A549 (cell line): ENCODE results near the gene JAKMIP2. TPM values are rescaled to one million over a fixed set of nuclear protein-coding genes. Genes with fewer than 3 reads are reported as not detected.
A peak's percentile ranks its signal among the peaks of the same experiment; 100 is the strongest.

Experiments used
- ATAC-seq, 2 experiments: fragments of 200-7000 bp in 1 of 2; fragments of >200 bp in 1 of 2; cut with Nextera tagmentation in 1 of 2; cut with Tn5 transposase in 1 of 2; 3 replicates each; pipeline versions ENCODE4 v1.8.0 to v1.9.1; 2018 to 2020; ENCODE audit warnings: mild to moderate bottlenecking in 1 of 2, moderate library complexity in 1 of 2
- CTCF ChIA-PET: fragments of 300-600 bp; sonication (Branson Sonifier 250); formaldehyde crosslinking; extraction: SDS; loops from one replicate; lab custom pipeline; 2021; ENCODE audit warnings: antibody characterized with exemption, inconsistent platforms; lab: Yijun Ruan, JAX
- POLR2A ChIA-PET: fragments of 350-600 bp; formaldehyde crosslinking; extraction: SDS; loops from one replicate; lab custom pipeline; 2021; ENCODE audit warnings: antibody characterized with exemption, inconsistent platforms; lab: Yijun Ruan, JAX
- DNase-seq, 2 experiments: peaks; one replicate each; pipeline versions ENCODE4 v3.0.0 to v3.0.0-alpha.2; 2011 to 2016; ENCODE audit warnings: low read depth in 1 of 2, low spot score in 1 of 2
- FAIRE-seq: peaks from 2 replicates; lab custom pipeline; 2011; peaks lifted over from hg19 to GRCh38; lab: Jason Lieb, UNC
- H3K27ac ChIP-seq, 2 experiments: fragments of >200 bp; sonication (Bioruptor Twin); formaldehyde crosslinking; 3 replicates each; pipeline ENCODE4 v1.5.1; 2016 to 2017
- H3K4me1 ChIP-seq: fragments of >200 bp; sonication (Bioruptor Twin); formaldehyde crosslinking; 3 replicates; pipeline ENCODE4 v1.6.1; 2016
- H3K4me2 ChIP-seq: fragments of >200 bp; sonication (Bioruptor Twin); formaldehyde crosslinking; 3 replicates; pipeline ENCODE4 v1.6.1; 2016
- H3K4me3 ChIP-seq: fragments of >200 bp; sonication (Bioruptor Twin); formaldehyde crosslinking; 3 replicates; pipeline ENCODE4 v1.5.1; 2016
- H3K9me3 ChIP-seq: fragments of >200 bp; sonication (Bioruptor Twin); formaldehyde crosslinking; 3 replicates; pipeline ENCODE4 v1.6.1; 2016
- ATOH8 ChIP-seq: fragments of 250-450 bp; sonication (Bioruptor Pico); IDR thresholded peaks from 2 replicates; pipeline ENCODE4 v1.5.0; 2020; ENCODE audit warnings: low read depth, mild to moderate bottlenecking, moderate library complexity
- BHLHE40 ChIP-seq: IDR thresholded peaks from 2 replicates; pipeline ENCODE4 v1.6.1; 2012; ENCODE audit warnings: low read depth, low read length, inconsistent platforms
- CHD2 ChIP-seq: fragments of 150-350 bp; IDR thresholded peaks from 2 replicates; pipeline ENCODE4 v1.6.1; 2014; ENCODE audit warnings: low read length; ENCODE audit not compliant: partially characterized antibody
- CHD4 ChIP-seq: fragments of 200-600 bp; sonication (generic); IDR thresholded peaks from 2 replicates; pipeline ENCODE4 v1.6.1; 2016; ENCODE audit warnings: antibody characterized with exemption, mild to moderate bottlenecking, borderline replicate concordance
- CTCF ChIP-seq: fragments of >200 bp; sonication (Bioruptor Twin); formaldehyde crosslinking; IDR thresholded peaks from 3 replicates; pipeline ENCODE4 v1.5.1; 2016
- E2F6 ChIP-seq: IDR thresholded peaks from 2 replicates; pipeline ENCODE4 v1.6.1; 2012; ENCODE audit warnings: low read depth, borderline replicate concordance
- EHF ChIP-seq: fragments of 250-450 bp; sonication (Bioruptor Pico); IDR thresholded peaks from 2 replicates; pipeline ENCODE4 v1.5.0; 2020; ENCODE audit warnings: mild to moderate bottlenecking
- EHMT2 ChIP-seq: fragments of 200-600 bp; sonication (generic); IDR thresholded peaks from 2 replicates; pipeline ENCODE4 v1.6.1; 2016; ENCODE audit warnings: antibody characterized with exemption, low read depth, mild to moderate bottlenecking, moderate library complexity
- FOXS1 ChIP-seq: fragments of 250-450 bp; sonication (Bioruptor Pico); IDR thresholded peaks from 2 replicates; pipeline ENCODE4 v1.5.0; 2020; ENCODE audit warnings: mild to moderate bottlenecking, moderate library complexity
- GATA3 ChIP-seq: IDR thresholded peaks from 2 replicates; pipeline ENCODE4 v1.6.1; 2012; ENCODE audit warnings: borderline replicate concordance
- HOXB5 ChIP-seq: fragments of 250-450 bp; sonication (Bioruptor Pico); IDR thresholded peaks from 2 replicates; pipeline ENCODE4 v1.5.0; 2020; ENCODE audit warnings: mild to moderate bottlenecking, moderate library complexity
- KDM5A ChIP-seq: fragments of 200-600 bp; sonication (generic); IDR thresholded peaks from 2 replicates; pipeline ENCODE4 v1.6.1; 2016; ENCODE audit warnings: antibody characterized with exemption, mild to moderate bottlenecking
- MAFK ChIP-seq: fragments of 450-650 bp; IDR thresholded peaks from 2 replicates; pipeline ENCODE4 v1.6.1; 2014; ENCODE audit not compliant: partially characterized antibody
- MAZ ChIP-seq: fragments of 150-350 bp; IDR thresholded peaks from 2 replicates; pipeline ENCODE4 v1.6.1; 2014; ENCODE audit warnings: antibody characterized with exemption, low read depth, low read length, borderline replicate concordance
- MYC ChIP-seq: IDR thresholded peaks from 2 replicates; pipeline ENCODE4 v1.6.1; 2012; ENCODE audit warnings: mild to moderate bottlenecking, inconsistent platforms, low read length, improper control_type of control experiment, borderline replicate concordance
- NR3C1 ChIP-seq: fragments of >200 bp; sonication (Bioruptor Twin); formaldehyde crosslinking; IDR thresholded peaks from 3 replicates; pipeline ENCODE4 v1.6.1; 2017
- PHF8 ChIP-seq: fragments of 200-600 bp; sonication (generic); IDR thresholded peaks from 2 replicates; pipeline ENCODE4 v1.6.1; 2016; ENCODE audit warnings: low read depth, mild to moderate bottlenecking, antibody characterized with exemption, moderate library complexity, borderline replicate concordance
- POLR2A ChIP-seq: IDR thresholded peaks from 2 replicates; pipeline ENCODE4 v1.6.1; 2012; ENCODE audit warnings: mild to moderate bottlenecking, low read length
- RFX5 ChIP-seq: fragments of 450-650 bp; IDR thresholded peaks from 2 replicates; pipeline ENCODE4 v1.7.1; 2014; ENCODE audit warnings: antibody characterized with exemption, mild to moderate bottlenecking, moderate library complexity
- SMC3 ChIP-seq: fragments of >200 bp; sonication (Bioruptor Twin); formaldehyde crosslinking; IDR thresholded peaks from 3 replicates; pipeline ENCODE4 v1.6.1; 2018; ENCODE audit warnings: inconsistent platforms
- SREBF2 ChIP-seq: fragments of 450-650 bp; IDR thresholded peaks from 2 replicates; pipeline ENCODE4 v1.6.1; 2014; ENCODE audit warnings: mild to moderate bottlenecking, moderate library complexity
- ZFP36 ChIP-seq: fragments of 450-650 bp; IDR thresholded peaks from 2 replicates; pipeline ENCODE4 v1.6.1; 2014; ENCODE audit warnings: borderline replicate concordance; ENCODE audit not compliant: partially characterized antibody
- WGBS: methylation state at CpG from one replicate; pipeline ENCODE4 v1.1.6; 2017; ENCODE audit errors: missing lambda C conversion rate; 5-methylcytosine and 5-hydroxymethylcytosine counted together
- polyA plus RNA-seq, 4 experiments: library from polyadenylated mRNA; depleted of rRNA in 3 of 4; stranded (reverse); fragments of >200 nt; fragmentation: RNase III in 1 of 4; extraction: RNeasy Plus Mini Kit Qiagen cat#74134 plus additional on column Dnase treatment in 1 of 4; gene quantifications; 2 replicates in 3 of 4; 3 replicates in 1 of 4; pipeline ENCODE4 v1.2.3, GENCODE V29; 2011 to 2017

Gene JAKMIP2
- polyA plus RNA-seq, 2 of the 4 experiments (the other 2 are of a cell fraction) = 0.01 TPM; not detected in 1

- TF ChIP-seq SREBF2 (no peak), EHF (no peak), EHMT2 (no peak), POLR2A (no peak), CHD2 (no peak), ATOH8 (CRISPR knock-in tag) (no peak), MAZ (no peak), RFX5 (no peak), MYC (no peak), E2F6 (no peak)
- TF ChIP-seq, all 56 proteins: peak for 0
- no peak for ATAC-seq
- WGBS = 17% methylated on average over 1 of the region's 1 CpG
- Histone ChIP-seq H3K4me2 (no peak overlapping the region), H3K4me1 (no peaks in the 10 kb centered on the region), H3K9me3 (no peaks in the 10 kb centered on the region), H3K4me3 (no peak overlapping the region), H3K27ac (no peak overlapping the region)
- FAIRE-seq = no peak
- POLR2A ChIA-PET = no interaction called here
- CTCF ChIA-PET = no interaction called here
- DNase-seq = no peak
Observed at GRCh38 chr5:147711019-147711418, 71.5 kb downstream of the JAKMIP2 start.

- ChIA-PET CTCF (no interaction called here), POLR2A (no interaction called here)
- Histone ChIP-seq H3K4me1 (no peaks in the 10 kb centered on the region), H3K4me3 (no peak overlapping the region), H3K27ac (no peak overlapping the region), H3K9me3 (no peaks in the 10 kb centered on the region), H3K4me2 (no peak overlapping the region)
- DNase-seq = no peak
- no peak for ATAC-seq
- 4% methylated on average over 2 of the region's 2 CpGs for WGBS
- TF ChIP-seq CHD4 (no peak), PHF8 (no peak)
- FAIRE-seq = peak; percentile 13
Observed at GRCh38 chr5:147708708-147709107, 73.8 kb downstream of the JAKMIP2 start.

- ATAC-seq (no peak), DNase-seq (no peak), FAIRE-seq (no peak)
- Histone ChIP-seq H3K4me3 (no peak overlapping the region), H3K4me1 (no peaks in the 10 kb centered on the region), H3K27ac (no peak overlapping the region), H3K9me3 (no peaks in the 10 kb centered on the region), H3K4me2 (no peak overlapping the region)
- TF ChIP-seq MAZ (no peak), MYC (no peak), NR3C1 (no peak), KDM5A (no peak), BHLHE40 (no peak), MAFK (no peak), HOXB5 (CRISPR knock-in tag) (no peak), SMC3 (no peak)
- ChIA-PET CTCF (no interaction called here), POLR2A (no interaction called here)
Observed at GRCh38 chr5:147704544-147704943, 78.0 kb downstream of the JAKMIP2 start.

GRCh38 chr5:147701468-147701867 lies 81.1 kb downstream of the JAKMIP2 start:
- Histone ChIP-seq H3K4me1 (no peaks in the 10 kb centered on the region), H3K4me2 (no peak overlapping the region), H3K9me3 (no peaks in the 10 kb centered on the region), H3K27ac (no peak overlapping the region), H3K4me3 (no peak overlapping the region)
- no peak for DNase-seq
- ChIA-PET POLR2A (no interaction called here), CTCF (interaction anchor here (0.7 kb wide), 1 partner anchor 1082 kb away, joined by 4 read pairs; no protein-coding TSS in a partner anchor)
- FAIRE-seq = no peak
- ATAC-seq = no peak
- TF ChIP-seq GATA3 (no peak), FOXS1 (CRISPR knock-in tag) (no peak), MYC (no peak), CHD4 (no peak), CTCF (no peak), ZFP36 (no peak)
